COR-L47 (cell line): ENCODE results near the gene SH2D1B.
"Not testable (repeated sequence)": the region's sequence is repeated elsewhere in the genome, so short reads cannot be mapped to it uniquely, and the experiment has no call there.

ENCODE experiments used
- DNase-seq: peaks from one replicate; lab custom pipeline; 2025; lab: John Stamatoyannopoulos, UW

SH2D1B gene, protein sequence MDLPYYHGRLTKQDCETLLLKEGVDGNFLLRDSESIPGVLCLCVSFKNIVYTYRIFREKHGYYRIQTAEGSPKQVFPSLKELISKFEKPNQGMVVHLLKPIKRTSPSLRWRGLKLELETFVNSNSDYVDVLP

DNA sequence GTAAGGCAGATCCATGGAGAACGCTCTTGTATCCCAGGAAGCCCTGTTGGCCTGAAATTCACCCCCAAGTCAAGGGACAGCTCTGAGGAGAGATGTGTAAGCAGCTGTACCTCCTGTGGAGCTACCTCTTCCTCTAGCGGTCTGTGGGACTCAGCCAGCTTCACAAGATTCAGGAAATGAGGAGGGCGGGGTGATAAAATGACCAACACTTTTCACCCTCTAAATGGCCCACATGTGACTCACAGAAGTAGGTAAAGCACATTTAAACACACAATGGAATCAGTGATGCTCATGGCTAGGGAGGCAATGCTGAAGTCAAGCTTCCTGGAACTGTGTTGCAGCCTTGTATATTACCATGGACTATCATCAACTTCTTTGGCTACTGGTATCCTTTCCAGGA lies at the start of gene SH2D1B:
TSS of gene SH2D1B (minus strand) at position 135 of the 400 bp plus-strand sequence. CDS start at position 15, 120 bp downstream.
- DNase-seq: no peak

- no peak for DNase-seq
Measured at GRCh38 chr1:162458236-162458635, 46.3 kb upstream of the SH2D1B start.

DNA sequence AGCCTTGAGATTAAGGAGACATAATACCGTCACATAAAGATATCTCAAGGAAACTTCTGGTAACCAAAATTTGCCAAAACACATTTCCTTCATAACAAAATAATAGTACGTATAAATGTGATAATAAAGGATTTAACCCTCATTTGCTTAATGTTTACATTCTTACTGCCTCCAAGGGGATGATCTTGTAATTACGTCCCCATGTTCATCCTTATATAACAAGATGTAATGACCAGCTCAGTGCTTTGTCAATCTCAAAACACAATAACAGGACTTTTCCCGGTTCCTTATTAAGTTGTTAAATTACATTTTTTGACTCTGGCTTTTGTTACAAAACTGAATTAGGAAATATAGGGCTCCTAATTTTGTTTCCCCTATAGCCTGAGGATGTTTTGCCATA lies 44.4 kb upstream of the SH2D1B start:
- DNase-seq: no peak

DNA sequence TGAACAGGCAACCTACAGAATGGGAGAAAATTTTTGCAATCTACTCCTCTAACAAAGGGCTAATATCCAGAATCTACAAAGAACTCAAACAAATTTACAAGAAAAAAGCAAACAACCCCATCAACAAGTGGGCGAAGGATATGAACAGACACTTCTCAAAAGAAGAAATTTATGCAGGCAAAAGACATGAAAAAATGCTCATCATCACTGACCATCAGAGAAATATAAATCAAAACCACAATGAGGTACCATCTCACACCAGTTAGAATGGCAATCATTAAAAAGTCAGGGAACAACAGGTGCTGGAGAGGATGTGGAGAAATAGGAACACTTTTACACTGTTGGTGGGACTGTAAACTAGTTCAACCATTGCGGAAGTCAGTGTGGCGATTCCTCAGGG lies 42.4 kb upstream of the SH2D1B start:
- DNase-seq: not testable (repeated sequence)

DNA sequence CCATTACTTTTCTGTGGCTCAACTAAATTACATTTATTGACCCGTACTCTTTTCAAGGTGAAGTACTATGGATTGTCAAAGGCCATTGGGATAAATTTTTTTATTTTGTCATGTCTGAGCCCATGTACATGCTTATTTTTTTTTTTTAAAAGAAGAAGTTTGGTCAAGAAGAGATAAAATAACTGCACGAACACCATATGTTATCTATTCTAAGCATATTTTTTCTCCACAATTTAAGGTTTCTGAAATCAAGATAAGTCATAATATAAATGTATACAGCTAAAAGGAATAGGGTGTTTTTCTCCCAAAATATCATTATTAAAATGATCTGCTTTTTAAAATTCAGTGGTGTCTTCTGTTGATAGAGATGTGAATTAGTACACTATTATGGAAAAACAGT lies 35.0 kb upstream of the SH2D1B start:
- no peak for DNase-seq

DNA sequence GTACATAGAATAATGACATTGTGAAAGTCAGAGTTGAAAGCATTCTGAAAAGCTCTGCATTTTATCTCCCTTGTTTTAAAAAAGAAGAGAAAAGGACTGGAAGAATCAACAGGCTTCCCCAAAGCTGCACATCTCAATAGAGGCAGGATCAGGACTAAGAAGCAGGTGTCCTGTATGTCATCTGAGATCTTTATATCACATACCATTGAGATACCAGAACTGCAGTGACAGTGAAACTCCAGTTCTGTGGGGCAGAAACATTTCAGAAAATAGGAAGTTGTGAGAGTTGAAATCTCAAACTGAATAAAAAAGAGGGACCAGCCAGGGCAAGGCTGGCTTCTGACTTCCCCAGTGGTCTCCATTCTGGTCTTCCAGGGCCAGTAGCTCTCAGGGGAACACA lies 33.0 kb upstream of the SH2D1B start:
- DNase-seq: no peak

GRCh38 chr1:162432977-162433713 lies 21.2 kb upstream of the SH2D1B start:
- not testable (repeated sequence) for DNase-seq

- DNase-seq: no peak
Measured at GRCh38 chr1:162430583-162430982, 18.6 kb upstream of the SH2D1B start.

DNA sequence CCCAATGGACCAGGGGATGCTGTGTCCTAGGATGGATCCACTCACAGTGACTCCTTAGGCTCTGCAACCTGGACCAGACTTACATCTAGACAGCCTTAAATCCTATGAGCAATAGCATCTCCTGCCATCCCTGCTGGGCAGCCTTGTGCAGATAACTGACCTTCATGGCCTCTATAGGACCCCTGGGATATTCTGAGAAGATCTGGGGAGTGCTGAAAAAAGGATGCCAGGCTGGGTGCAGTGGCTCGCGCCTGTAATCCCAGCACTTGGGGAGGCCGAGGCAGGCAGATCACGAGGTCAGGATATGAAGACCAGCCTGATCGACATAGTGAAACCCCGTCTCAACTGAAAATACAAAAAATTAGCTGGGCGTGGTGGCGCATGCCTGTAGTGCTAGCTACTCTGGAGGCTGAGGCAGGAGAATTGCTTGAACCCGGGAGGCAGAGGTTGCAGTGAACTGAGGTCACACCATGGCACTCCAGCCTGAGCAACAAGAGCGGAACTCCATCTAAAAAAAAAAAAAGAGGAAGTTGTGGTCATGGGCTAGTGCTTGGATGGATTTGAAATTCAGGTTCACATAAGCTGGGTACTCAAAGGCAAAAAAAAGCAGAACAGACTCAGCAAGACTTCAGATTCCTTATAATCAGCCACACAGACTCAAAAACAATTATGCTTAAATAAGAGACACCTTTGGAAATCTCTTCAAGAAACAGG lies 10.9 kb upstream of the SH2D1B start:
- DNase-seq: no peak

DNA sequence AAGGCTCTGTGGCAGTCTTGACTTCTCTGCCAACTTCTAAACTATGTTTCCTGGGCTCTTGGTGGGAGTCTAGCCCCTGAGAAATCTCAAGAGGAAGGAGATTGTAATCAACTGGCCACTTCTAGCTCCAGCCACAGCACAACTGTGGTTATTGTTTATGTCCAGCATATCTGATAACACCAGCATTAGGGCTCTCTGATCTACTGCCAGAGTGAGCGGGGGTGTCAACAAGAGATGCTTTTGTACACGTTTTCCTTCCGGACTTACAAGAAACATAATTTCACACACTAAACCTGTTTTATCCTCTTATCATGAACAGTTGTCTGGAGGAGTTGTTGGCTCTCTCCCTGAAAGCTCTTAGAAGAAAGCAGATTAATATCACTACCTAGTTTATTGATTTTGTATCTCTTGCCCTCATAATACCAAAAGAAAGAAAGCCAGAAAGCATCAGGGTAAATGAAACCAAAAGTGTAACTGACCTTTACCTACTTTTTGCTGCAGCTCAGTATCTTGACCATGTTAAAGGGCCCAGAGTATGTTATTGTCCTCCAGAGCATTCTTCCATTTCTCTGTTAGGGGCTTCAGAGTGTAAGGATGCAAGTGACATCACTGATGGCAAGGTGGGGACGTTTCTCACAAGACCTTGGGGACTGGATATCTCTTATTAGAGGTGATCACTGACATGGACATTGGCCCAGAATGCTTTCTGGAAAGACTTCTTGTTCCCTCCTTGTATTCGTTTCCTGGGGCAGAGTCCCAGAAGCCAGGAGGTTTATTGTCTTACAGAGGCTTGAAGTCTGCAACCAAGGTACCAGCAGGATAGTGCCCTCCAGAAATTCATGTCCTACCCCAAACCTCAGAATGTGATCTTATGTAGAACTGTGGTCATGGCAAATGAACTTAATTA lies 9.6 kb upstream of the SH2D1B start:
- DNase-seq: no peak

DNA sequence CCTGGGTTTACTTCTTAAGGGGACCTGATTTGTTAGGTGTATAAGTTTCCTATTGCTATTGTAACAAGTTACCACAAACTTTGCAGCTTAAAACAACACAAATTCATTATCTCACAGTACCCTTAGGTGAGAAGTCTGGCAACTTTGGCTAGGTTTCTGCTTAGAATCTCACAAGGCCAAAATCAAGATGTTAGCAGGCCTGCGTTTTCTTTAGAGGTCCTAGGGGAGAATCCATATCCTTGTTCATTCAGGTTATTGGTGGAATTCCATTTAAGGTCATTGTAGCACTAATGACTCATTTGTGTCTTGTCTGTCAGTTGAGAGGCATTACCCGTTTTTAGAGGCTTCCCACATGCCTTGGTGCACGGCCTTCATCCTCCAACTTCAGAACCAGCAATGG lies 8.2 kb upstream of the SH2D1B start:
- no peak for DNase-seq

GRCh38 chr1:162419450-162419931 lies 7.6 kb upstream of the SH2D1B start:
- not testable (repeated sequence) for DNase-seq

GRCh38 chr1:162418584-162418983 lies 6.6 kb upstream of the SH2D1B start:
- DNase-seq: not testable (repeated sequence)

DNA sequence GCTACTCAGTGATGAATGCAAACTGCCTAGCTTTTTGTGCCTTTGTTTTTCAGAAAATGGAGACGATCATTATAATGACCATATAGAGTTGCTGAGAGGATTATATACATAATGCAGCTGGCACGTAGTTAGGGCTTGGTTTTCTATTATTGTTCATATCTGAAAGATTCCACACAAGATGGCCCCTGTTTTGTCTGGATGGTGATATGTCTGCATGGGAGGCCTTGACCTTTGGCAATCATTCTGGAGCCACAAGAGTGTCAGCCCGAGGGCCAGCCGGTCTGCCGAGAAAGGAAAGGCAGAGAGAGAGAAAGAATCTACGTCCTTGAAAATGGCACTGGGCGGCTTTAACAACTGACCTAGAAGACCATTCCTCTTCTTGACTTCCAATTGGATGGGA lies 5.7 kb upstream of the SH2D1B start:
- no peak for DNase-seq

- no peak for DNase-seq
Measured at GRCh38 chr1:162416909-162417308, 5.0 kb upstream of the SH2D1B start.

DNA sequence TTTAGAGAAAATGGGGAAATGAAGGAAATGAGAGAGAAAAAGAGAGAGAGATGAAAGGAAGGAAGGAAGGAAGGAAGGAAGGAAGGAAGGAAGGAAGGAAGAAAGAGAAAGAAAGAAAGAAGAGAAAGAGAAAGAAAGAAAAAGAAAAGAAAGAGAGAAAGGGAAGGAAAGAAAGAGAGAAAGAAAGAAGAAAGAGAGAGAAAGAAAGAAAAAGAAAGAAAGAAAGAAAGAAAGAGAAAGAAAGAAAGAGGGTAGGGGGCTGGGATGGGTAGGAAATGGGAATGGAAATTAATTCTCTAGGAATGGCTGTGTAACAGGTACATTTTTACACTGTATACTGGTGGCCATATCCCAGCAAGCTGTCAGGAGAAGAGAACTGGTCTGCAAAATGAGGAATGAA lies 4.3 kb upstream of the SH2D1B start:
- no peak for DNase-seq

DNA sequence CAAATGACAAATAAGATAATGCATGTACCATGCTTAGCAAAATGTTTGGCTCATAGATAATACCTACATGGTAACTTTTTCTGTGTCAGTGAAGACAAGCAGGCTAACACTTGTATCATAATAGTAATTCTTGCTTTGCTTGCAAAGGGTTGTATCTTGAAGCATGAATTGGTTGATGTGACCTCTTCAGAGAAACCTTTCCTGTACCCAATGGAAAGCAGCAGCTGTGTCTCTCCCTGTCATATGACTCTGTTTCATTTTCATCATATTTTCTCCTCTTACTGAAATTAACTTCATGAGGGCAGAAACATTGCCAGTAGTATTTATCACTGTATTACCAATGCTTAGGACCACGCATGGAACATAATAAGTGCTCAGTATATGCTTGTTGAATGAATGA lies 4.4 kb downstream of the SH2D1B start:
- DNase-seq: no peak

- no peak for DNase-seq
Measured at GRCh38 chr1:162406811-162407210, 5.1 kb downstream of the SH2D1B start.

DNA sequence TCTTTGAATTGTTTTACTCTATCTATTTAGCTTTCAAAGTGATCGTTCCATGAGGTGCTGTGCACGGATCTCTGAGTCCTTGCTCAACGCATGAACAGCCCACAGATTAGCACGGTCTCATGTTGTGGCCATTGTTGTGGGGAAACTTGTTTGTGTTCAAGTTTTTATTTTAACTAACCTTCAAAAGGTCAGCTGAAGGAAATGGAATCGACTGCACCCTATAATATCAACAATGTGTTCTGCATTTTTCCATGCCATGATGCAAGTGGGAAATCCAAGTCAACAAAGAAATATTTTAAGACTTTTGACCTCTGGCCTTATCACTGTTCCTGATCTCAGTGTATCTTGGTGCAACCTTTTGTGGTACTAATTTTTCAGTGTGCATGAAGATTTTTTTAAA lies 6.1 kb downstream of the SH2D1B start:
- DNase-seq: no peak

GRCh38 chr1:162404550-162405160 lies 7.3 kb downstream of the SH2D1B start:
- no peak for DNase-seq

DNA sequence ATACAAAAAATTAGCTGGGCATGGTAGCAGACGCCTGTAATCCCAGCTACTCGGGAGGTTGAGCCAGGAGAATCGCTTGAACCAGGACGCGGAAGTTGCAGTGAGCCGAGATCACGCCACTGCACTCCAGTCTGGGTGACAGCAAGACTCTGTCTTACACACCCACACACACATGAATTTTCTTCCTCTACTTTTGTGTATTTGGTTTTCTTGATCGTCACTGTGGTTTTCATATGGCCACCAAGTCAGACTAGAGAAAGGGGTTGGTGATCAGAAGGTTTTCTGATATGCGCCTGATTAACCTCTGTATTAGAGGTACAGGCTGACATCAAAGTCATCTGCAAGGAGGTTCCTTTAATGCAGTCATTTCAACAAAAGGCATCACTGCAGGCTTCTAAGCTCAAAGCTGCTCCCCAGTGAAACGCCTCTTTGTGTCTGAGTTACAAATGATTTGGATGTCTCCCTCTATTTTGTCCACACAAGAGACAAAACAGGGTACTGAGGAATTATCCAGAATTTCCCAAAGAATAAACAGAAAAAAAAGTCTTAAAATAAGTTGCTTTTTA lies 11.1 kb downstream of the SH2D1B start:
- no peak for DNase-seq
